Measurements from ENCODE around the gene CCDC138. TPM values are rescaled to one million over a fixed set of nuclear protein-coding genes. Genes with fewer than 3 reads are reported as not detected.

Gene CCDC138
- total RNA-seq, 1 donor from 2014 or later, result 51.8 TPM

Small RNA genes lying within 50 kb of the gene (small RNA-seq; reads per million reads assigned to genes)
- not detected for gene AC073415.1

Other genes with a start within 250 kb of the CCDC138 start
- gene RANBP2, start 67.3 kb upstream of the CCDC138 start, total RNA-seq, result 76.2 TPM
- gene EDAR, start 202.4 kb downstream of the CCDC138 start, total RNA-seq, result under 0.01 TPM